ENCODE results near the gene CCDC148.

DNA sequence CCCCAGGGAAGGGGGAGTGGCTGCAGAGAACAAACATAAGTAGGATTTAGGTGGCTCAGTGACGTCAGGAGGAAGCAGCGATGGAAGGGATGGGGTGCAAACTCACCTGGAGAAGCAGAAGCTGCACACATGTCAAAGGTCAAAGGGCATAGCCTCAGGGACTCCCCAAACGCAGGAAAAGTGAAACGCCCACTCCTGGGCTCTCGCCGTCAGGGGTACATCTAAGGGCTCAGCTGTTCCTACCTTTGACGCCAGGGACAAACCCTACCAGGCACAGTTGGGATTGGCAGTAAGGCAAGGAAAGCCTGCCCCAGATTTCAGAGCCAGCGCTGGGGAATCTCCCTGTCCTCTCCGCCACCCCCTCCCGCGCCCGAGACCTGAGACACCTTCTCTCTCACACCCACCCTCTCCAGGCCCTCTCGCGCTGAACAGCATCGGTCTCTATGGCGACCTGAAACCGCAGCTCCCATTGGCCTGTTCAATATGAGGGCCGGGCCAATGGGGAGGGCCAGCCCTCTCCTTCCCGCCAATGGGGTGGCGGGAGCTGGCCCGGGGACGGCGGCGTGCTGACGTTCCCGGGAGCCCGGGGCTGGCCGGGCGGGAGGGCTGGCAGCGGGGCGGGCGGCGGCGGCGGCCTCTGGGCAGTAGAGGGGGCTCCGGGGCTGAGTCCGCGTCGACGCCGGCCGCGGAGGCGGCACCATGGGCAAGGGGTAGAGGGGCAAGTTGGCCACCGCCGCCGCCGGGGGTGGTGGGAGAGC, at the start of gene CCDC148, which contains the start of gene PKP4:
- TF ChIP-seq, protein P1, sequence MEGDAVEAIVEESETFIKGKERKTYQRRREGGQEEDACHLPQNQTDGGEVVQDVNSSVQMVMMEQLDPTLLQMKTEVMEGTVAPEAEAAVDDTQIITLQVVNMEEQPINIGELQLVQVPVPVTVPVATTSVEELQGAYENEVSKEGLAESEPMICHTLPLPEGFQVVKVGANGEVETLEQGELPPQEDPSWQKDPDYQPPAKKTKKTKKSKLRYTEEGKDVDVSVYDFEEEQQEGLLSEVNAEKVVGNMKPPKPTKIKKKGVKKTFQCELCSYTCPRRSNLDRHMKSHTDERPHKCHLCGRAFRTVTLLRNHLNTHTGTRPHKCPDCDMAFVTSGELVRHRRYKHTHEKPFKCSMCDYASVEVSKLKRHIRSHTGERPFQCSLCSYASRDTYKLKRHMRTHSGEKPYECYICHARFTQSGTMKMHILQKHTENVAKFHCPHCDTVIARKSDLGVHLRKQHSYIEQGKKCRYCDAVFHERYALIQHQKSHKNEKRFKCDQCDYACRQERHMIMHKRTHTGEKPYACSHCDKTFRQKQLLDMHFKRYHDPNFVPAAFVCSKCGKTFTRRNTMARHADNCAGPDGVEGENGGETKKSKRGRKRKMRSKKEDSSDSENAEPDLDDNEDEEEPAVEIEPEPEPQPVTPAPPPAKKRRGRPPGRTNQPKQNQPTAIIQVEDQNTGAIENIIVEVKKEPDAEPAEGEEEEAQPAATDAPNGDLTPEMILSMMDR (IDR thresholded peaks at IDR 0.05; ENCODE audit: insufficient read depth, low read depth, low read length): no peak
- no peak for TF ChIP-seq EZH2 (IDR thresholded peaks at IDR 0.05; ENCODE audit: insufficient read depth, low read length)
